Heart left ventricle (tissue), 16 donors: ENCODE results near the gene HCFC2. TPM values are rescaled to one million over a fixed set of nuclear protein-coding genes. Genes with fewer than 3 reads are reported as not detected.

Source experiments
- ATAC-seq, 4 donors: fragments of 200-7000 bp; cut with Tn5 transposase; one replicate each; pipeline ENCODE4 v1.9.1; 2020 to 2022; ENCODE audit warnings: moderate library complexity in 4 of 4, mild to moderate bottlenecking in 3 of 4, moderate number of reproducible peaks in 1 of 4
- DNase-seq, 5 donors: peaks; one replicate each; pipeline ENCODE4 v3.0.0-alpha.2; 2020
- H3K27ac ChIP-seq, 12 donors: fragments of 200-600 bp; sonication (generic) in 4 of 12; one replicate each; pipeline versions ENCODE4 v1.5.0 to v1.8.0; 2016 to 2022; ENCODE audit warnings: mild to moderate bottlenecking in 2 of 12
- H3K27me3 ChIP-seq, 9 donors: fragments of 200-600 bp; sonication (generic) in 2 of 9; one replicate each; pipeline versions ENCODE4 v1.5.1 to v1.8.0; 2016 to 2022; ENCODE audit warnings: mild to moderate bottlenecking in 3 of 9
- H3K36me3 ChIP-seq, 9 donors: fragments of 200-600 bp; sonication (generic) in 2 of 9; one replicate each; pipeline versions ENCODE4 v1.5.0 to v1.8.0; 2018 to 2022; ENCODE audit warnings: mild to moderate bottlenecking in 2 of 9
- H3K4me1 ChIP-seq, 12 donors: fragments of 200-600 bp; sonication (generic) in 4 of 12; one replicate each; pipeline versions ENCODE4 v1.5.0 to v1.8.0; 2016 to 2022; ENCODE audit warnings: mild to moderate bottlenecking in 3 of 12
- H3K4me3 ChIP-seq, 12 donors: fragments of 200-600 bp; sonication (generic) in 4 of 12; one replicate each; pipeline versions ENCODE4 v1.5.0 to v1.8.0; 2017 to 2022; ENCODE audit warnings: mild to moderate bottlenecking in 9 of 12, moderate library complexity in 4 of 12
- H3K9me3 ChIP-seq, 12 donors: fragments of 200-600 bp; sonication (generic) in 4 of 12; one replicate each; pipeline versions ENCODE4 v1.5.0 to v1.8.0; 2016 to 2022; ENCODE audit warnings: mild to moderate bottlenecking in 1 of 12
- CTCF ChIP-seq, 12 donors: fragments of 200-600 bp; sonication (generic) in 4 of 12; IDR thresholded peaks; one replicate each; pipeline versions ENCODE4 v1.5.0 to v1.8.0; 2018 to 2022; ENCODE audit warnings: antibody characterized with exemption in 12 of 12, mild to moderate bottlenecking in 5 of 12
- POLR2A ChIP-seq, 2 donors: fragments of 450-650 bp; IDR thresholded peaks; one replicate each; pipeline ENCODE4 v1.6.1; 2017; ENCODE audit warnings: antibody characterized with exemption in 2 of 2, mild to moderate bottlenecking in 2 of 2, moderate library complexity in 2 of 2
- WGBS, 4 donors: extraction: QIAGEN DNeasy Blood & Tissue Kit in 2 of 4; methylation state at CpG; one replicate each; pipeline versions ENCODE4 v1.1.5 to v1.1.7; 2013 to 2018; 5-methylcytosine and 5-hydroxymethylcytosine counted together
- intact Hi-C, 10 donors: fragments of 100-400 bp; cut with DNase I; formaldehyde crosslinking; loops; one replicate each; pipeline versions ENCODE4 v1.11.1 to v1.14.2; 2022
- polyA plus RNA-seq, 2 donors: library from polyadenylated mRNA; stranded (reverse); fragments of 200-250 nt; gene quantifications; one replicate each; pipeline ENCODE4 v1.2.3, GENCODE V29; 2013
- total RNA-seq, 9 donors: library from RNA; depleted of rRNA in 2 of 9; stranded (reverse); fragments of >200 nt in 2 of 9; fragmentation: NEBNext Ultra II Directional in 3 of 9; extraction: Animal tissue kit (Norgen Biotek cat#: 25700) in 3 of 9; gene quantifications; one replicate each; pipeline versions ENCODE4 v1.1.0 to v1.2.4, GENCODE V29; 2016 to 2023
- donor health status: ischemic (EF 13 %, LVEDD 7.1; RV severe dilation, severe dysfunction).
- donor health status: healthy with polysubstance abuse.
- donor health status: DM: no; HTN: yes; CAD: no.
- donor health status: DM: no; HTN: no; CAD: no.
- donor health status: ischemic (EF 25% LVEDD 6.9; RV normal size, moderate dysfunction).
- donor health status: ischemic (EF 25% LVEDD 5.7; RV mildly dilated, moderate dysfunction).
- donor health status: healthy.
- donor health status: DM: yes; HTN: yes; CAD: no.
- donor health status: ischemic (EF 35%, LVEDD 5.7; RV mildly dilated, moderate dysfunction).
- donor health status: nonischemic (EF 11% LVEDD 7.7; RV severe dilation, severe dysfunction).
- donor health status: DM: yes; HTN: yes; CAD: no.
- donor health status: PGD.
- donor health status: ischemic (EF 29% LVEDD 5.4; RV normal size, mild dysfunction).
- donor health status: nonischemic (EF 23%, LVEDD 6.1; RV moderate dilation, normal function).

HCFC2 gene
- total and polyA plus RNA-seq, 11 donors, result 4.8 to 14.0 (median 9.0) TPM

- Histone ChIP-seq H3K27ac (peak overlapping the region; percentile 78 to 95 (median 88)), H3K4me1 (peaks cover 0 to 31% (median 21%) of the 10 kb centered on the region in 12 donors), H3K9me3 (no peaks in the 10 kb centered on the region), H3K27me3 (no peaks in the 10 kb centered on the region), H3K36me3 (peaks cover 0 to 24% (median 16%) of the 10 kb centered on the region in 9 donors), H3K4me3 (peak overlapping the region; percentile 66 to 99 (median 89))
- 0 to 1% (median 1%) methylated on average over 5 to 7 of the region's 7 CpGs for WGBS, 4 donors
- ATAC-seq (peak; percentile 6 to 27 (median 16)), DNase-seq (no peak)
- intact Hi-C loops, result loop anchor here in 6 of 10 donors (2.0 to 10.0 kb wide), 7 partner anchors 44 to 133 kb away; partner anchors contain the start of genes TDG (in 4 of the 6) and HSP90B1 (in 1 of the 6)
- TF ChIP-seq POLR2A (IDR thresholded peaks at IDR 0.05), result no peak
- no peak for TF ChIP-seq CTCF (IDR thresholded peaks at IDR 0.05)
Measured at GRCh38 chr12:104063712-104064030, 660 bp upstream of the HCFC2 start.

GRCh38 chr12:104064842-104065427 lies 604 bp downstream of the HCFC2 start:
- intact Hi-C loops, result loop anchor here in 8 of 10 donors (2.0 to 10.0 kb wide), 7 partner anchors 42 to 134 kb away; partner anchors contain the start of genes TDG (in 5 of the 8) and HSP90B1 (in 1 of the 8)
- H3K4me1 ChIP-seq, result peaks cover 0 to 31% (median 21%) of the 10 kb centered on the region in 12 donors

GRCh38 chr12:104072099-104072498 lies 7.8 kb downstream of the HCFC2 start:
- peaks cover 0 to 82% (median 67%) of the 10 kb centered on the region in 9 donors for H3K36me3 ChIP-seq
- H3K9me3 ChIP-seq, result no peaks in the 10 kb centered on the region
- intact Hi-C loops, result no loop called here
- TF ChIP-seq POLR2A (IDR thresholded peaks at IDR 0.05) (no peak), CTCF (IDR thresholded peaks at IDR 0.05) (no peak)
- WGBS, 4 donors, result 96 to 100% (median 99%) methylated on average over 2 of the region's 2 CpGs
- H3K27ac ChIP-seq, result no peak overlapping the region
- no peak overlapping the region for H3K4me3 ChIP-seq
- DNase-seq, result no peak
- peaks cover 0 to 7% (median 2%) of the 10 kb centered on the region in 12 donors for H3K4me1 ChIP-seq
- H3K27me3 ChIP-seq, result no peaks in the 10 kb centered on the region
- no peak for ATAC-seq

More at GRCh38 chr12:104064842-104065427, 604 bp downstream of the HCFC2 start:
- TF ChIP-seq POLR2A (IDR thresholded peaks at IDR 0.05) (no peak), CTCF (IDR thresholded peaks at IDR 0.05) (no peak)
- Histone ChIP-seq H3K27ac (peak overlapping the region; percentile 78 to 95 (median 88)), H3K36me3 (peaks cover 0 to 36% (median 23%) of the 10 kb centered on the region in 9 donors), H3K4me3 (peak overlapping the region; percentile 66 to 99 (median 89)), H3K9me3 (no peaks in the 10 kb centered on the region), H3K27me3 (no peaks in the 10 kb centered on the region)
- ATAC-seq, result peak in 3 of 4 donors; percentile 21 to 48 (median 27)
- peak in 3 of 5 donors; percentile 24 to 47 (median 34) for DNase-seq
- WGBS, 4 donors, result 0 to 1% (median 0%) methylated on average over 15 to 41 of the region's 41 CpGs

GRCh38 chr12:104073699-104074098 lies 9.4 kb downstream of the HCFC2 start:
- Histone ChIP-seq H3K27ac (no peak overlapping the region), H3K4me3 (no peak overlapping the region), H3K36me3 (peaks cover 0 to 78% (median 56%) of the 10 kb centered on the region in 9 donors), H3K9me3 (no peaks in the 10 kb centered on the region), H3K4me1 (peaks cover 0 to 2% (median 0%) of the 10 kb centered on the region in 12 donors), H3K27me3 (no peaks in the 10 kb centered on the region)
- intact Hi-C loops, result no loop called here
- 86 to 97% (median 93%) methylated on average over 1 of the region's 1 CpG for WGBS, 4 donors
- TF ChIP-seq POLR2A (IDR thresholded peaks at IDR 0.05) (no peak), CTCF (IDR thresholded peaks at IDR 0.05) (no peak)
- ATAC-seq, result no peak
- no peak for DNase-seq
